B cell (primary cell): ENCODE data around the gene MYEF2.

Experiments used
- CTCF ChIP-seq: fragments of 200-600 bp; IDR thresholded peaks from one replicate; pipeline ENCODE4 v1.8.0; 2022; ENCODE audit warnings: antibody characterized with exemption, mild to moderate bottlenecking
- EZH2 ChIP-seq: IDR thresholded peaks from 2 replicates; pipeline ENCODE4 v1.6.1; 2012; ENCODE audit warnings: borderline replicate concordance, low read depth, mild to moderate bottlenecking, moderate library complexity, low read length; ENCODE audit not compliant: insufficient read depth, poor library complexity, severe bottlenecking

- TF ChIP-seq EZH2 (no peak), CTCF (no peak)
These were observed 2.0 kb downstream of the MYEF2 start for GRCh38 chr15:48176112-48176511.
